ENCODE results near the gene MIA2.

GRCh38 chr14:39303115-39303514 lies 69.4 kb downstream of the MIA2 start:
- TF ChIP-seq REST (IDR thresholded peaks at IDR 0.05; ENCODE audit: insufficient read depth in 1 of 2, low read depth in 2 of 2, low read length in 2 of 2) (no peak), POLR2AphosphoS5 (IDR thresholded peaks at IDR 0.05; ENCODE audit: low read depth, low read length) (no peak), TAF1 (IDR thresholded peaks at IDR 0.05; ENCODE audit: borderline replicate concordance, insufficient read depth, low read length) (no peak), SIN3A (IDR thresholded peaks at IDR 0.05; ENCODE audit: borderline replicate concordance, insufficient read depth, low read length) (no peak)

All from PFSK-1 (cell line).